Measurements from ENCODE around the gene CACNA2D3. TPM values are rescaled to one million over a fixed set of nuclear protein-coding genes. Genes with fewer than 3 reads are reported as not detected.

CACNA2D3 gene
- total RNA-seq, 1 experiment from 2014 or later = not detected

GRCh38 chr3:54198556-54198955, 76.2 kb downstream of the CACNA2D3 start:
- Histone ChIP-seq H3K36me3 (ENCODE audit: low read depth, low read length) (no peaks in the 10 kb centered on the region), H3K27ac (ENCODE audit: low read length) (no peak overlapping the region), H3K27me3 (ENCODE audit: low read length) (peaks cover 19% of the 10 kb centered on the region), H3K9me2 (replicated peaks; ENCODE audit: low read length) (no peaks in the 10 kb centered on the region), H3K4me1 (ENCODE audit: insufficient read depth, low read length) (no peaks in the 10 kb centered on the region), H3K79me2 (ENCODE audit: low read length) (no peaks in the 10 kb centered on the region), H3K4me2 (ENCODE audit: low read length) (no peak overlapping the region), H3K9ac (ENCODE audit: low read length) (no peak overlapping the region), H4K20me1 (ENCODE audit: low read length) (0 out of 2 replicates have a peak, but pooled peaks cover 4% of the 10 kb centered on the region), H3K9me3 (ENCODE audit: low read length) (no peaks in the 10 kb centered on the region), H3F3A (ENCODE audit: low read length, unreplicated experiment) (no peaks in the 10 kb centered on the region), H2AFZ (ENCODE audit: low read length) (no peak overlapping the region), H3K4me3 (ENCODE audit: low read length) (no peak overlapping the region)
- ATAC-seq (no peak), DNase-seq (no peak)
- intact Hi-C loops (cut with micrococcal nuclease) = no loop called here
- POLR2A ChIA-PET (ENCODE audit: unreplicated experiment) = no interaction called here
- no TSS peak for BruUV-seq (replicated peaks)
- no peak for TF ChIP-seq CTCF (conservative IDR thresholded peaks at IDR 0.05; ENCODE audit: low read depth, low read length)
- no peak for TF ChIP-seq EZH2phosphoT487 (IDR thresholded peaks at IDR 0.05; ENCODE audit: borderline replicate concordance, low read length)
- no peak for TF ChIP-seq EZH2 (IDR thresholded peaks at IDR 0.05; ENCODE audit: low read length, unreplicated experiment)
- CTCF ChIA-PET = no interaction called here

- Histone ChIP-seq H2AFZ (ENCODE audit: low read length) (no peak overlapping the region), H3K36me3 (ENCODE audit: low read depth, low read length) (no peaks in the 10 kb centered on the region), H3F3A (ENCODE audit: low read length, unreplicated experiment) (no peaks in the 10 kb centered on the region), H3K9me2 (replicated peaks; ENCODE audit: low read length) (no peaks in the 10 kb centered on the region), H3K9ac (ENCODE audit: low read length) (no peak overlapping the region), H3K4me1 (ENCODE audit: insufficient read depth, low read length) (no peaks in the 10 kb centered on the region), H3K27ac (ENCODE audit: low read length) (no peak overlapping the region), H3K9me3 (ENCODE audit: low read length) (no peaks in the 10 kb centered on the region), H4K20me1 (ENCODE audit: low read length) (0 out of 2 replicates have a peak, but pooled peaks cover 4% of the 10 kb centered on the region), H3K79me2 (ENCODE audit: low read length) (no peaks in the 10 kb centered on the region), H3K4me2 (ENCODE audit: low read length) (no peak overlapping the region), H3K27me3 (ENCODE audit: low read length) (peaks cover 19% of the 10 kb centered on the region), H3K4me3 (ENCODE audit: low read length) (no peak overlapping the region)
- TF ChIP-seq EZH2phosphoT487 (IDR thresholded peaks at IDR 0.05; ENCODE audit: borderline replicate concordance, low read length) (no peak), EZH2 (IDR thresholded peaks at IDR 0.05; ENCODE audit: low read length, unreplicated experiment) (no peak), CTCF (conservative IDR thresholded peaks at IDR 0.05; ENCODE audit: low read depth, low read length) (no peak)
- POLR2A ChIA-PET (ENCODE audit: unreplicated experiment) = no interaction called here
- DNase-seq = no peak
- CTCF ChIA-PET = no interaction called here
- ATAC-seq = no peak
- BruUV-seq (replicated peaks) = no TSS peak
- intact Hi-C loops (cut with micrococcal nuclease) = no loop called here
These were observed 79.7 kb downstream of the CACNA2D3 start for GRCh38 chr3:54202054-54202453.

- Histone ChIP-seq H3K4me3 (ENCODE audit: low read length) (no peak overlapping the region), H3K4me1 (ENCODE audit: insufficient read depth, low read length) (no peaks in the 10 kb centered on the region), H4K20me1 (ENCODE audit: low read length) (0 out of 2 replicates have a peak, but pooled peaks cover 4% of the 10 kb centered on the region), H3K9ac (ENCODE audit: low read length) (no peak overlapping the region), H3K27ac (ENCODE audit: low read length) (no peak overlapping the region), H3K79me2 (ENCODE audit: low read length) (no peaks in the 10 kb centered on the region), H3K9me3 (ENCODE audit: low read length) (no peaks in the 10 kb centered on the region), H2AFZ (ENCODE audit: low read length) (no peak overlapping the region), H3K4me2 (ENCODE audit: low read length) (no peak overlapping the region), H3K36me3 (ENCODE audit: low read depth, low read length) (no peaks in the 10 kb centered on the region), H3K9me2 (replicated peaks; ENCODE audit: low read length) (no peaks in the 10 kb centered on the region), H3K27me3 (ENCODE audit: low read length) (peaks cover 12% of the 10 kb centered on the region), H3F3A (ENCODE audit: low read length, unreplicated experiment) (no peaks in the 10 kb centered on the region)
- BruUV-seq (replicated peaks) = no TSS peak
- TF ChIP-seq CTCF (conservative IDR thresholded peaks at IDR 0.05; ENCODE audit: low read depth, low read length) = no peak
- no peak for TF ChIP-seq EZH2 (IDR thresholded peaks at IDR 0.05; ENCODE audit: low read length, unreplicated experiment)
- TF ChIP-seq EZH2phosphoT487 (IDR thresholded peaks at IDR 0.05; ENCODE audit: borderline replicate concordance, low read length) = no peak
- CTCF ChIA-PET = no interaction called here
- ATAC-seq = no peak
- POLR2A ChIA-PET (ENCODE audit: unreplicated experiment) = no interaction called here
- DNase-seq = no peak
- intact Hi-C loops (cut with micrococcal nuclease) = no loop called here
These were observed 80.4 kb downstream of the CACNA2D3 start for GRCh38 chr3:54202651-54203248.
